HL-60 (cell line): ENCODE measurements around the gene AMT.

Experiments
- DNase-seq, 2 experiments: peaks; one replicate each; pipeline ENCODE4 v3.0.0-alpha.2; 2010 to 2020; ENCODE audit warnings: low read depth in 1 of 2, low spot score in 1 of 2
- H3K27ac ChIP-seq: fragments of 250-450 bp; sonication (Bioruptor Pico); replicated peaks from 2 replicates; pipeline ENCODE4 v1.5.1; 2020; ENCODE audit warnings: mild to moderate bottlenecking, moderate library complexity
- H3K27me3 ChIP-seq: fragments of 250-450 bp; sonication (Bioruptor Pico); 2 replicates; pipeline ENCODE4 v1.5.1; 2021; ENCODE audit warnings: mild to moderate bottlenecking, moderate library complexity; ENCODE audit not compliant: insufficient read depth, poor library complexity, severe bottlenecking
- H3K4me3 ChIP-seq: replicated peaks from 2 replicates; pipeline ENCODE4 v1.5.1; 2011; ENCODE audit warnings: mild to moderate bottlenecking, control low read depth, low read length; ENCODE audit not compliant: insufficient read depth
- GABPA ChIP-seq: IDR thresholded peaks from 2 replicates; pipeline ENCODE4 v1.6.1; 2012; ENCODE audit warnings: low read depth
- POLR2AphosphoS5 ChIP-seq: IDR thresholded peaks from 2 replicates; pipeline ENCODE4 v1.6.1; 2012; ENCODE audit warnings: low read depth
- REST ChIP-seq: IDR thresholded peaks from 2 replicates; pipeline ENCODE4 v1.6.1; 2012; ENCODE audit warnings: low read depth; ENCODE audit not compliant: insufficient replicate concordance
- SPI1 ChIP-seq: IDR thresholded peaks from 2 replicates; pipeline ENCODE4 v1.6.1; 2012; ENCODE audit warnings: low read depth, mild to moderate bottlenecking, borderline replicate concordance
- TF ChIP-seq, protein P1 (sequence below): IDR thresholded peaks from one replicate; pipeline ENCODE4 v1.5.1; 2011; ENCODE audit warnings: low read length, control low read depth, inconsistent platforms; ENCODE audit not compliant: insufficient read depth

AMT gene

GRCh38 chr3:49462222-49462621 is 39.9 kb upstream of the AMT start:
- DNase-seq, result no peak
- H3K27me3 ChIP-seq, result no peaks in the 10 kb centered on the region
- TF ChIP-seq GABPA, result no peak
- no peak overlapping the region for H3K4me3 ChIP-seq
- no peak overlapping the region for H3K27ac ChIP-seq

DNA sequence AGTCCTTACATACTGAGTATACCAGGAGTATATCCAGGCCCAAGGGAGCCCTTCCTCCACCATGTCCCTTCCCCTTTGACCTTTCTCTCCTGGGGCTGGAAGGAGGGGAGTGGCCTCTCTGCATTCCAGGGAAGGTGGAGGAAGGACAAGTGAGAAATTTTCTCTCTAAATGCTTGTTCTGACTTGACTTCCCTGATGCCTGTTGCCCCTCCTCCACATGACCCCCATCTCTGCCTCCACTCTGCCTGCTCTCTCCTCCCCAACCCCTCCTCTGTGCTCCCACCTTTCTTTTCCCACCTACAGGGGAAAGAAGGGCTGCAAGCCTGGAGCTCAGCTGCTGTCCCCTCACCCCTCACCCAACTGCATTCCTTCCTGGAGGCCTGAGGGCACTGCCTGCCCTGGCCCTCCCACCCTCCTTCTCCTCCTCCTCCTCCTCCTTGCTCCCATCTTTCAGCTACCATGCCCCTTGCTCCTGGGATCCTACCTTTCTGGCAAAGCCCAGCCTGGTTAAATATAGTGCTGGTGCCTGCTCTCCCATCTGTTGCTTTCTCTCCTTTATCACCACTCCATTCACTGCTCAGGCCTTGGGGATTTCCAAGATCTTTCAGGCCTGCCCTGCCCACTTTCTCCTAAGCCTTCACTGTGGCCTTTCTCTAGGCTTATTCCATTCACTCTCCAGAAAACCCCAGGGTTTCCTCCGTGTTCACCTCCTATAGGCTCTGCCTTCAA is 39.3 kb upstream of the AMT start:
- no peak for DNase-seq
- H3K27ac ChIP-seq, result no peak overlapping the region

GRCh38 chr3:49460956-49461355 is 38.7 kb upstream of the AMT start:
- no peak for DNase-seq
- TF ChIP-seq, protein P1, sequence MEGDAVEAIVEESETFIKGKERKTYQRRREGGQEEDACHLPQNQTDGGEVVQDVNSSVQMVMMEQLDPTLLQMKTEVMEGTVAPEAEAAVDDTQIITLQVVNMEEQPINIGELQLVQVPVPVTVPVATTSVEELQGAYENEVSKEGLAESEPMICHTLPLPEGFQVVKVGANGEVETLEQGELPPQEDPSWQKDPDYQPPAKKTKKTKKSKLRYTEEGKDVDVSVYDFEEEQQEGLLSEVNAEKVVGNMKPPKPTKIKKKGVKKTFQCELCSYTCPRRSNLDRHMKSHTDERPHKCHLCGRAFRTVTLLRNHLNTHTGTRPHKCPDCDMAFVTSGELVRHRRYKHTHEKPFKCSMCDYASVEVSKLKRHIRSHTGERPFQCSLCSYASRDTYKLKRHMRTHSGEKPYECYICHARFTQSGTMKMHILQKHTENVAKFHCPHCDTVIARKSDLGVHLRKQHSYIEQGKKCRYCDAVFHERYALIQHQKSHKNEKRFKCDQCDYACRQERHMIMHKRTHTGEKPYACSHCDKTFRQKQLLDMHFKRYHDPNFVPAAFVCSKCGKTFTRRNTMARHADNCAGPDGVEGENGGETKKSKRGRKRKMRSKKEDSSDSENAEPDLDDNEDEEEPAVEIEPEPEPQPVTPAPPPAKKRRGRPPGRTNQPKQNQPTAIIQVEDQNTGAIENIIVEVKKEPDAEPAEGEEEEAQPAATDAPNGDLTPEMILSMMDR, result no peak
- TF ChIP-seq GABPA (no peak), POLR2AphosphoS5 (no peak)
- no peak overlapping the region for H3K27ac ChIP-seq
- no peak overlapping the region for H3K4me3 ChIP-seq
- no peaks in the 10 kb centered on the region for H3K27me3 ChIP-seq

More for the DNA sequence above, 39.3 kb upstream of the AMT start:
- no peak overlapping the region for H3K4me3 ChIP-seq
- H3K27me3 ChIP-seq, result no peaks in the 10 kb centered on the region
- no peak for TF ChIP-seq SPI1
- TF ChIP-seq REST, result no peak
- TF ChIP-seq GABPA, result no peak
- TF ChIP-seq, protein P1, result no peak
- TF ChIP-seq POLR2AphosphoS5, result no peak

DNA sequence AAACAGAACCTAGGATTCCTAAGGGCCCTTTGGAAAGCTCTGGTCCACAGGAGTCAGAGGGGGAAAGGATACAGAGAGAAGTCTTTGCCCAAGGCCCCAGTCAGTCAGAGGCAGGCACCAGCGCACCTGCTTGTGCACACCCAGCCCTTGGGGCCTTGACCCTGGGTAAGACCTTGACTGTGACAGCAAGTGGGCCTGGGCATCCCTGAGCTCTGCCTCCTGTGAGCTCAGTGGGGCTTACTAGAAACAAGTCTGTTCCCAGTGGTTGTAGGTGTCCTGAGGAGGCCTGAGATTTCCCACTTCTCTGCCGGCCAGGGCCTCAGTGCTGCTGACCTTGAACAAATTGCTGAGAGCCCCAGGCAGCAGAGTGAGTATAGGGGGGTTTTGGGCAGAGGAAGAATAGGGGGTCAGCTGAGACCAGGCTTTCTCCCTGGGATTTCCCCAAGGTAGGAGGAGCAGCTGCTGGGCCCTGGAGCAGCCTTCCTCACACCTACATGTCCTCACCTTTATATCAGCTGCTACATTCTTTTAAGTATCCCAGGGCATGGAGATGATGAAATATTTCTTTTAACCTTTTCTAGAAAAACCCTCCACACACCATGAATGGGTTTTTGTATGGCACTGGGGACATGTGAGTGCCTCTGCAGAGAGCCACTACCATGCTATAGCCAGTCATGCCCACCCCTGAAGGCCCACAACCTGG is 38.1 kb upstream of the AMT start:
- Histone ChIP-seq H3K4me3 (no peak overlapping the region), H3K27ac (no peak overlapping the region), H3K27me3 (no peaks in the 10 kb centered on the region)
- DNase-seq, result no peak
- TF ChIP-seq GABPA (no peak), SPI1 (no peak), REST (no peak), POLR2AphosphoS5 (no peak)
- TF ChIP-seq, protein P1, result no peak
